ENCODE measurements around the gene GALNT14.

Gene GALNT14

DNA sequence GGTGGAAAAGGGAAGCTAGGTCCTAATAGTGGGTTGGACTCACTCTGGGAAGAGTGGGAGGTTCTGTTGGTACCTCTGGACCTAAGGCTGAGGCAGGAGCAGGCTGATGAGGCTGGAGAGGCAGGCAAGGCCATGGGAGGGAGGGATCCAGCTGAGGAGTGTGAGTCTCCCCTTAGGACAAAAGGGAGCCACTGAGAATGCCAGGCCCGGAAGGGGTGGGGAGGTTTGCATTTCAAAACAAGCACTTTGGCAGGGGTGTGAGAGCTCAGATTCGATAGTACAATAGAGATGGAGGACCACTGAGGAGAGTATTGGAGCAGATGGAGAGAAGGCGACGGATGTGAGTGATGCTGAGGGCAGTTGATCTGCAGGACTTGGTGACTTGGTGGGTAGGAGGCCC lies 198.9 kb downstream of the GALNT14 start:
- in situ Hi-C loops (cut with HindIII; ENCODE audit: low pct_unique_long_range_greater_than_20kb, low sequenced_read_pairs), result no loop called here
- no peak for DNase-seq (ENCODE audit: low read depth in 1 of 2, low spot score in 1 of 2)
- no peak for TF ChIP-seq JUND (IDR thresholded peaks at IDR 0.05; ENCODE audit: low read depth)

DNA sequence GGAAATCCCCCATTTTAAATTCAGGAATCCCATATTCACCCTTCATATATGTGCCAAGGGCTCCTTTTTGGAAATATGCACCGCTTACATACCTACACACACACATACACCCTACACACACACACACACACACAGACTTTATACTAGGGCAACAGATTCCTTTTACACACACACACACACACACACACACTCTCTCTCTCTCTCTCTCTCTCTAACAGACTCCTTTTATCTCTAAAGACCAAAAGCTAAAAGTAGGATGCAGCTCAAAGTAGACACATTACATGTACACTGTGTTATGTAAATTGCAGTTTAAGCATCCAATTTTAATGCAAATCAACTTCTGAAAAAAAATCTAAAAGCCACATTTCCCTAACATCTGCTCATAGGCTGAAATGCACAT lies 200.0 kb downstream of the GALNT14 start:
- TF ChIP-seq JUND (IDR thresholded peaks at IDR 0.05; ENCODE audit: low read depth), result no peak
- DNase-seq (ENCODE audit: low read depth in 1 of 2, low spot score in 1 of 2), result no peak
- in situ Hi-C loops (cut with HindIII; ENCODE audit: low pct_unique_long_range_greater_than_20kb, low sequenced_read_pairs), result no loop called here

DNA sequence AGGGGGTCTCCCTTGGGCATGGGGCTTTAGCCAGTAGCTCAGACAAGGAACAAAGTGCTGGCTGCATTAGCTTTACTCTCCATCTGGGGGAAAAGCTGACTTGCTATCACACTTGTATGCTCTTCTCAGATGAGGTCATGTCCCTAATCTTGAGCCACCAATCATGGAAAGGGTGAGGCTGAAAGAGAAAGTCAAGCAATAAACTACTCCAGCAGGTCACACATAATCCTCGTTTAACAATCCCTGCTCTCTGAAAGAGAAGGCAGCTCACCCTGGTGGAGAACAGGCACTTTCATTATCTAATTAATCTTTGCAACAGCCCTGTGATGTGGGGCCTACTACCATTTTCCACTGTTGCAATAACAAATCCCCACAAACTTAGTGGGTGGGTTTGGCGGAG lies 201.3 kb downstream of the GALNT14 start:
- DNase-seq (ENCODE audit: low read depth in 1 of 2, low spot score in 1 of 2), result no peak
- in situ Hi-C loops (cut with HindIII; ENCODE audit: low pct_unique_long_range_greater_than_20kb, low sequenced_read_pairs), result no loop called here
- no peak for TF ChIP-seq JUND (IDR thresholded peaks at IDR 0.05; ENCODE audit: low read depth)

DNA sequence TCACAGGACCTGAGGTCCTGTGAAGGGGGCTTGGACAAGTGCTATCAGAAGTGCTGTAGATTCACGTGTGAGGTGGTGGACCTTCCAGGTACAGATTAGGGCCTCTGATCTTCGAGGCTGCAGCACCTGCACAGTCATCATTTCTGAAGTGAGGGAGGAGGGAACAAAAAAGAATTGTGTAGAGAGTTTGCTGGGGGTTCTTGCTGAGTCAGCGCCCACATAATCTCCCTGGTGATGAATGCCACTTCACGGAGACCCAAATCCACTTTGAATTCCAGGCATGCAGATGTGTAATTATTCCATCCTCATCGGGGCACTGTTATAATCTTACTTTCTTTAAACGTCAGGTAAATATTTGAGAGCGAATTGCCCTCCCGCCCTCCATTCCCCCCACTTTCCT lies 202.4 kb downstream of the GALNT14 start:
- TF ChIP-seq JUND (IDR thresholded peaks at IDR 0.05; ENCODE audit: low read depth), result no peak
- in situ Hi-C loops (cut with HindIII; ENCODE audit: low pct_unique_long_range_greater_than_20kb, low sequenced_read_pairs), result no loop called here
- no peak for DNase-seq (ENCODE audit: low read depth in 1 of 2, low spot score in 1 of 2)

DNA sequence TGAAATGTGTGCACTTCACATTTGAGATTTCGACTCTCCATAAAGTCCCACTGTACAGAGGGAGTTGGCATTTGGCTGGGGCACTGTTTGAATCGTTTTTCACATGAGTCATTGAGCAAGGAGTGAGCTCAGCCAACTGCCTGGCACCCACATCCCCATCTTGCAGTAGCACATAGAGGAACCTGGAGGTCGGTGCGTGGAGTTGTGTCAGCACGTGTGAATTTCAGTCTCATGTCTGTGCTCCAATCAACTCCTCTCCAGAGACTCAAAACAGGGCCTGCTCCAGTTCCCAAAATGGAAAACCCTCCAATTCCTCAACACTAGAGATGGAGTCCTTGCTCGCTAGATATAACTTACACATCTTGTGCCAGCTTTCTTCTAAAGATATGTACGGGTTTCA lies 204.2 kb downstream of the GALNT14 start:
- TF ChIP-seq JUND (IDR thresholded peaks at IDR 0.05; ENCODE audit: low read depth), result no peak
- in situ Hi-C loops (cut with HindIII; ENCODE audit: low pct_unique_long_range_greater_than_20kb, low sequenced_read_pairs), result no loop called here
- no peak for DNase-seq (ENCODE audit: low read depth in 1 of 2, low spot score in 1 of 2)

DNA sequence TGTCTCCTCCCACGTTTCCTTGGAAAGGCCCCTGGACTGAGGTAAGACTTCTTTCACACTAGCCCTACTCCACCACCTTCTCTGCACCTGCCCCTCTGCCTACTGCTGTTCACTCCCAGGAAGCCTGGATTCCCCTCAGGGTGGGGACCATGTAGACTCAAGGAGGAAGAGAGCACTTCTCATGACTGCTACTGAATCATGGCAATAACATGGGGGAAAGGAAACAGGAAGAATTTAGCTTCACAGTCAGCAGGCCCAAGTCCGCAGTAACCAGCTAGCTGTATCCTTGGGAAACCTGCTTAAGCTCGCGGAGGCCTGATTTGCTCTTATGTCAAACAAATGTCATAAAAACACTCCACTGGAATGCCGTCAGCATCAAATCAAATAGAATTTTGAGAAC lies 204.7 kb downstream of the GALNT14 start:
- no peak for DNase-seq (ENCODE audit: low read depth in 1 of 2, low spot score in 1 of 2)
- no peak for TF ChIP-seq JUND (IDR thresholded peaks at IDR 0.05; ENCODE audit: low read depth)

DNA sequence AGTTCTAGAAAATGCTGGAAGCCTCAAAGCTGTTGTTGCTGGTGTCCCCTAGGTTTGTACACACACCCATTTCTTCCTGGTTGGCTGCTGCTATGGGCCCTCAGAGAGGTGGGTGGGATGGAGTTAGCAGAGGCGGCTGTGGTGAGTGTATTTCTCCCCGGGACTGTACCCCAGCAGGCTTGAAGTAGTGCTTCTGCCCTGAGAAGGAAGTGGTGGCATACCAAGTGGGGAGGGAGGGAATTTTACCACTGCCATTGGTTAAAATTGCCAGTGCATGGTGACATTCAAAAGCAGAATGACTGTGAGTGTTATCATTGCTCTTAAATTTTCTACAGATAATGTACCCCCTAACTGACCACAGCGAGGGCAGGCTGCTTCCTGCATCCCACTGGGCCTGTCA lies 205.4 kb downstream of the GALNT14 start:
- TF ChIP-seq JUND (IDR thresholded peaks at IDR 0.05; ENCODE audit: low read depth), result no peak
- in situ Hi-C loops (cut with HindIII; ENCODE audit: low pct_unique_long_range_greater_than_20kb, low sequenced_read_pairs), result no loop called here
- no peak for DNase-seq (ENCODE audit: low read depth in 1 of 2, low spot score in 1 of 2)

More for the DNA sequence above, 204.7 kb downstream of the GALNT14 start:
- in situ Hi-C loops (cut with HindIII; ENCODE audit: low pct_unique_long_range_greater_than_20kb, low sequenced_read_pairs), result no loop called here

DNA sequence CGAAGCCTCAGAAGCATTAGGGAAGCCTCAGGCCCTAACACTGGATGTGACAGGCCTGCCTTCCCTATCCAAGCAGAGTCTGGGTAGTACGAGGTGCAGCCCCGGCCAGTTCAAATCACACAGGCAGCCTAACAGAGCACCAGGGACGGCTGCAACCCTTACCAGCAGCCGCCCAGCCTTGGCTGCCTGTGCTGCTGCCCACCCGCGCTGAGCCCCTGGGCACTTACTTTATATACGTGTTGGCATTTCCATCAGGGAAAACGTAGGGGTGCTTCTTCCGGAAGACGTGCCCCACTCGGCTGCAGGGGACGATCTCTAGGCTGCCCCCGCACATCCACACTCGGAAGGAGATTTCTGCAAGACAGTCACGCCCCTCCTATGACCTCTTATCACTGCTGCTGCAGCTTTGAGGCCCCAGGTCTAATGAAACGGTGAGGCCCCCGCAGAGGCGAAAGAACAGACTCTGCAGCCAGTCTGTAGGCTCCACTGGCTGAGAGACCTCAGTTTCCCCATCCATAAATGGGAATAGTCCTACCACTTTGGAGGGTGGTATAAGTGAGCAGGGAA lies 206.3 kb downstream of the GALNT14 start:
- in situ Hi-C loops (cut with HindIII; ENCODE audit: low pct_unique_long_range_greater_than_20kb, low sequenced_read_pairs), result no loop called here
- TF ChIP-seq JUND (IDR thresholded peaks at IDR 0.05; ENCODE audit: low read depth), result no peak
- no peak for DNase-seq (ENCODE audit: low read depth in 1 of 2, low spot score in 1 of 2)

DNA sequence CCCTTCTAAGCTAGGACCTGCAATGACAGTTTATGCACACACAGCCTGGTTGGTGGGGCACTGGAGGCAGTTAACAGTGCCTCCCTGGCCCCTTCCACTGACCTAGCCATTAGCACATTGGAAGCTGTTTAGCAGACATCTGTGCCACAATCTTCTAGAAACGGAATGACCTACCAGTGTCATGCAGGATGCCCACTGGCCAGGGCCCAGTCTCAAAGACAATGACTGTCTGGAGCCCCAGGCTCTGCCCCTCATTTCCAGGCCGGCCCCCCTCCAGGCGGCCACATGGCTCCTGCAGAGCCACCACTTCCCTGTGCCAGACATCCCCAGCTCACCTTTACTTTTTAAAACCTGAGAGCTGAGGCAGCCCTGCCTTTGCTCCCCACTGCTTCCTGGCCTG lies 207.5 kb downstream of the GALNT14 start:
- no peak for TF ChIP-seq JUND (IDR thresholded peaks at IDR 0.05; ENCODE audit: low read depth)
- in situ Hi-C loops (cut with HindIII; ENCODE audit: low pct_unique_long_range_greater_than_20kb, low sequenced_read_pairs), result no loop called here
- no peak for DNase-seq (ENCODE audit: low read depth in 1 of 2, low spot score in 1 of 2)

DNA sequence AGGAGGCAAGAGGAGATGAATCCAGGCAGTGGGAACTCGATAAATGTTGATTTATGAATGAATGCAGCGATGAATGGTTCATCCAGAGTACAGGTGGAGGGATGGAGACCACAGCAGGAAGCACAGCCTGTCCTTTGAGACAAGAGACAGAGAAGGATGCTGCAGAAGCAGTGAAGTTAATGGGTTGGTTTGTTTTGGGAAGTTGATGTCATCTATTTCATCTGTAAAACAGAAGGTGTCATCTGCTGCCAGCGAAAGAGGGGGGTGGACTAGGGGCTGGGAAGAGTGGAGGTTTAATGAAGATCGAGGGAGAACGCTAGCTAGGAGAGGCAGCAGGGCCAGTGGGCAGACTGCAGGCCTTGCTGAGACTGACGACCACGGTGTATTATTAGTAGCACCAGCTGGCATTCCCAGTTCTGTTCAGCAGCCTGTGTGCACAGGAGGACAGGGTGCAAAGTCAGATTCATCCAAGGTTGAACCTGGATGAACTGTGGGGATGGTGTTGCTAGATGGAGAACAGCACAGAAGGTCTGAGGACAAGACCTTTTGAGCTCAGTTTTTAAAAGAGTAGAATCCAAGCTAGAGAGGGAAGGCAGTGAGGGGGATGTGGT lies 210.7 kb downstream of the GALNT14 start:
- in situ Hi-C loops (cut with HindIII; ENCODE audit: low pct_unique_long_range_greater_than_20kb, low sequenced_read_pairs), result no loop called here
- no peak for TF ChIP-seq JUND (IDR thresholded peaks at IDR 0.05; ENCODE audit: low read depth)
- no peak for DNase-seq (ENCODE audit: low read depth in 1 of 2, low spot score in 1 of 2)

DNA sequence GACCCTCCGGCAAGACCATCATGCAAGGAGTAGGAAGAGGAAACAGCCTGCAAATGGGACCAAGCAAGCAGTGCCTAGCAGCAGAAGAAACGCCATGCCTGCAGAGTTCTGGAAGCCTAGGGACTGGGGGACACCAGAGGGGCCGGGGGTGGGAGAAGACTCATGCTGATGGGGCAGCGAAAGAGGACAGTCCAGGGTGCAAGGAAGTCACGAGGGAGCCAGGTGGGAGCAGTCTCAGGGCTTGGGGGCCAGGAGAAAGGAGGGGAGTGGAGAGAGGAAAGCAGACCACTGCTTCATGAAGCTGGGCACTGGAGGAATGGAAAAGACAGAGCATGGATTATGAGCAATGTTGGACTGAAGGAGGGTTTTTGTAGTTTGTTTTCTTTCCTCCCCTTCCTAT lies 211.6 kb downstream of the GALNT14 start:
- in situ Hi-C loops (cut with HindIII; ENCODE audit: low pct_unique_long_range_greater_than_20kb, low sequenced_read_pairs), result no loop called here
- no peak for TF ChIP-seq JUND (IDR thresholded peaks at IDR 0.05; ENCODE audit: low read depth)
- DNase-seq (ENCODE audit: low read depth in 1 of 2, low spot score in 1 of 2), result no peak

DNA sequence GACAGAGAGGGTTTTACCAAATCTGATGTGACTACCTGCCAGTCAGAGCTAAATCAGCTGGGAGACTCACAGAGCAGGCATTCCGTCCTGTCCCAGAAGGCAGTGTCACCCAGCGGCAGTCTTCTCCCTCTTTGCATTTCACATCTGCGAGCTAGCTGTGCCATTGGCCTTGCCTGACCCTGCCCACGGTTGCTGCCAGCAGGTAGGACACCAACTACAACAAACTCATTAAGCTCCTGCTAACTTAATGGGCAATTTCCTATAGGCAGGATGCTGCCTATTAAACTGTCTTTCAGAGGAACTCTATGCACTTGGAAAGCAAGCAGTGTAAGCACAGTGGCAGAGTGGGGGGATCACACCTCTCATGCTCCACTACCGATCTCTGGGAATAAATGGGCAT lies 214.6 kb downstream of the GALNT14 start:
- no peak for TF ChIP-seq JUND (IDR thresholded peaks at IDR 0.05; ENCODE audit: low read depth)
- in situ Hi-C loops (cut with HindIII; ENCODE audit: low pct_unique_long_range_greater_than_20kb, low sequenced_read_pairs), result no loop called here
- no peak for DNase-seq (ENCODE audit: low read depth in 1 of 2, low spot score in 1 of 2)

DNA sequence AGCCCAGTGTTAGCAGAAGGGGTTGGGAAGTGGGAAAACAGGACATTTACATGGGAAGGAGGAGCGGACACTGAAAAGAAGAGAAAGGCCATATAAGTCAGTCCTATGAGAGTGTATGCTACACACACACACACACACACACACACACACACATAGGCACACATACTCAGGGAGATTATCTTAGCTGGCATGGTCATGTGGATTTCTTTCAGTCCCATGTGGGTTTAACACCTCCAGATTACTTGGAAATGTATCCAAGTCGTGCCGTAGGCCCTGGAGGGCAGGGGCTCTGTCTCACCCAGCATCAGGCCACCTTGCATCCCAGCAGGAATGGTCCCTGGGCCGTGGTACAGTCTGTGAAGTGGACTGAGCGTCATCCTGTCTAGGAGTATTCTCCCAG lies 217.7 kb downstream of the GALNT14 start:
- in situ Hi-C loops (cut with HindIII; ENCODE audit: low pct_unique_long_range_greater_than_20kb, low sequenced_read_pairs), result no loop called here
- DNase-seq (ENCODE audit: low read depth in 1 of 2, low spot score in 1 of 2), result no peak
- no peak for TF ChIP-seq JUND (IDR thresholded peaks at IDR 0.05; ENCODE audit: low read depth)

DNA sequence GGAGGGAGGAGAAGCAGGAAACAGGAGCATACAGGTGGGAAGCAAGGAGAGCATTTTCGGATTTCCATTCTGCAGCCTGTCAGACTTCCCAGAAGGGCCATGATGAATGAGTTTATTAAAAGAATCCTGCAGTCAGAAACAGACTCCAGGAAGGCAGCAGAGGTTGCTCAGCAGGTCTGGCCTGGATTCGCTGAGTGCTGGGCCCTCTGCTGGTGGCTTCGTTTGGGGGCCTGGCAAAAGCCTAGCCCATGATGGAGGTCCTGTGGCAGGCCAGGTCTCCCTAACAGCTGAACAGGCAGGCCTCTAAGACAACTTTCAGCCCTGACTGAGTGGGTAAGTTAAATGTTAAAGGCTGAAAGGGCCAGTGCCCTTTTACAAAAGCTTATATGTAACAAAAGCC lies 222.8 kb downstream of the GALNT14 start:
- no peak for TF ChIP-seq JUND (IDR thresholded peaks at IDR 0.05; ENCODE audit: low read depth)
- in situ Hi-C loops (cut with HindIII; ENCODE audit: low pct_unique_long_range_greater_than_20kb, low sequenced_read_pairs), result no loop called here
- DNase-seq (ENCODE audit: low read depth in 1 of 2, low spot score in 1 of 2), result peak; percentile 15 to 60

Data from T47D (cell line).